Hepatocyte (in vitro differentiated cells): ENCODE results near the gene SHF.

Source experiments
- EZH2 ChIP-seq: fragments of 200-600 bp; sonication (generic); IDR thresholded peaks from 2 replicates; pipeline ENCODE4 v1.6.1; 2016; ENCODE audit warnings: antibody characterized with exemption, mild to moderate bottlenecking, borderline replicate concordance
- EZH2phosphoT487 ChIP-seq: fragments of 200-600 bp; sonication (generic); IDR thresholded peaks from one replicate; pipeline ENCODE4 v1.6.1; 2018; ENCODE audit warnings: antibody characterized with exemption, mild to moderate bottlenecking, low read depth, moderate library complexity; ENCODE audit not compliant: unreplicated experiment, severe bottlenecking
- TF ChIP-seq, protein P1 (sequence below): fragments of 200-600 bp; sonication (generic); IDR thresholded peaks from 2 replicates; pipeline ENCODE4 v1.5.1; 2016; ENCODE audit warnings: antibody characterized with exemption, mild to moderate bottlenecking; ENCODE audit not compliant: poor library complexity

DNA sequence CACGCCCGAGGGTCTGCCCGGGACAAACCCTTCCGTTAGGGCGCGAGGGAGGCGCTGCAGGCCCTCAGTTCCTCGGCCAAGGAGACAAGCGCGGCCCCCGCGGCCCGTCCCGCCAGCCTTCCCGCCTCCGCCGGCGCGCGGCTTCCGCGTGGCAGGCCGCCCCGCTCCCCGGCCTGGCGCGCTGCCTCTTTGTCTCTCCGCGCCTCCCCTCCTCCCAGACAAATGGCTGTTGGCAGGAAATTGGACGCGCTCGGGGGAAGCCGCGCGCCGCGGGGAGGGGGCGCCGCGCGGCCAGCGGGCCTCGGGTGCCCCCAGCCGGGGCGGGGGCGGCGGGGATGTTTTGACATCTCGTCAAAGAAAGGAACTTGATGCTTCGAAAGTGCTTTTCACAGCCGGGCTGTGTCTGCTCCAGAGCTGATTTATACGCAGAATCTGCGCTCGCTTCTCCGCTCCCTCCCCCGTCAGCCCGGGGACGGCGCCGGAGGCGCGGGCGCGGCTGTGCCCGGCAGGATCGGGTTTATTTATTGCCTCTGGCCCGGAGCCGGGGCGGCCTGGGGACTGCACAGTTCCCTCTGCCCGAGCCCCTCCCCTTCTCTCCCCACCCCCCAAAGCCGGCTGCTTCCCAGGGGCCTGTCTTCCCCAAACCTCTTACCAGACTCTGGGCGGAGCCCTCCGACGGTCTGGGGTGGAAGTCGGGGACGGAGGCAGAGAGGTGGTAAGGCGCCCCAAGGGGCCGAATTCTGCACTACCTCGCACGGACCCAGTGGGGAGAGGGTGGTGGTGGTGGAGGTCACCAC is 20.7 kb downstream of the SHF start:
- TF ChIP-seq, protein P1, sequence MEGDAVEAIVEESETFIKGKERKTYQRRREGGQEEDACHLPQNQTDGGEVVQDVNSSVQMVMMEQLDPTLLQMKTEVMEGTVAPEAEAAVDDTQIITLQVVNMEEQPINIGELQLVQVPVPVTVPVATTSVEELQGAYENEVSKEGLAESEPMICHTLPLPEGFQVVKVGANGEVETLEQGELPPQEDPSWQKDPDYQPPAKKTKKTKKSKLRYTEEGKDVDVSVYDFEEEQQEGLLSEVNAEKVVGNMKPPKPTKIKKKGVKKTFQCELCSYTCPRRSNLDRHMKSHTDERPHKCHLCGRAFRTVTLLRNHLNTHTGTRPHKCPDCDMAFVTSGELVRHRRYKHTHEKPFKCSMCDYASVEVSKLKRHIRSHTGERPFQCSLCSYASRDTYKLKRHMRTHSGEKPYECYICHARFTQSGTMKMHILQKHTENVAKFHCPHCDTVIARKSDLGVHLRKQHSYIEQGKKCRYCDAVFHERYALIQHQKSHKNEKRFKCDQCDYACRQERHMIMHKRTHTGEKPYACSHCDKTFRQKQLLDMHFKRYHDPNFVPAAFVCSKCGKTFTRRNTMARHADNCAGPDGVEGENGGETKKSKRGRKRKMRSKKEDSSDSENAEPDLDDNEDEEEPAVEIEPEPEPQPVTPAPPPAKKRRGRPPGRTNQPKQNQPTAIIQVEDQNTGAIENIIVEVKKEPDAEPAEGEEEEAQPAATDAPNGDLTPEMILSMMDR: peak; percentile 61
- TF ChIP-seq EZH2: no peak
- TF ChIP-seq EZH2phosphoT487: no peak
